A549 treated with GW870086 at 1 μM for 4 hours (cell line): Measurements from ENCODE around the gene CACNA1E. TPM values are rescaled to one million over a fixed set of nuclear protein-coding genes. Genes with fewer than 3 reads are reported as not detected.

Experiments used
- total RNA-seq: library from RNA; stranded (reverse); fragments of 200-300 nt; extraction: Qiagen RNA extraction; gene quantifications from 5 replicates; pipeline ENCODE4 v1.2.3, GENCODE V29; 2022; ENCODE audit warnings: low read depth

The CACNA1E gene
- total RNA-seq, result 0.02 TPM in 1 of 5 replicates, not detected in the others

DNA sequence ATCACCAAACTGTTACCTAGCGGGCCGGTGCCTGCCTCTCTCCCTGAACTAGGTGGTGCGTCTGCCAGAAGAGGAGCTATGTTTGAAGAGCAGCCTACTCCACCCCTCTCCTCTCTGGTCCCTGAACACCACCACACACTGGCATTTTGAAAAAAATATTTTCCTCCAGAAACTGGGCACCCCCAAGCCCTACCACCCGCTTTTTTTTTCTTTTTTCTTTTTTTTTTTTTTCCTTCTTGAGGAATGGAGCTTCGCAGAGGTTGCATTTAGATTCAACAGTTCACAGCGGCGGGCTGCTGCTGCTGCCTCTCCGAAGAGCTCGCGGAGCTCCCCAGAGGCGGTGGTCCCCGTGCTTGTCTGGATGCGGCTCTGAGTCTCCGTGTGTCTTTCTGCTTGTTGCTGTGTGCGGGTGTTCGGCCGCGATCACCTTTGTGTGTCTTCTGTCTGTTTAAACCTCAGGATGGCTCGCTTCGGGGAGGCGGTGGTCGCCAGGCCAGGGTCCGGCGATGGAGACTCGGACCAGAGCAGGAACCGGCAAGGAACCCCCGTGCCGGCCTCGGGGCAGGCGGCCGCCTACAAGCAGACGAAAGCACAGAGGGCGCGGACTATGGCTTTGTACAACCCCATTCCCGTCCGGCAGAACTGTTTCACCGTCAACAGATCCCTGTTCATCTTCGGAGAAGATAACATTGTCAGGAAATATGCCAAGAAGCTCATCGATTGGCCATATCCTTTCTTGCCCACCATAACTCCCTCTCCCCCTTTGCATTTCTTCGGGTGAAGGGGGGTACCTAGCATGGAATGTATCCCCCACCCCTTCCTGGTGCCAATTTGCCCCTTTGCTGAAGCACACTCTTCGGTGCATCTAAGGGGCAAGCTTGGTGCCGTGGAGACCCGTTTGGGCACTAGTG, at the start of gene CACNA1E:
Gene CACNA1E (plus strand): TSS at position 233 of the 911 bp plus-strand sequence. CDS start 228 bp downstream, at position 461.

